ENCODE data around the gene ZNF502. TPM values are rescaled to one million over a fixed set of nuclear protein-coding genes. Genes with fewer than 3 reads are reported as not detected.

Gene ZNF502
- total and polyA plus RNA-seq, 2 of the 8 experiments (the other 6 are each of a cell fraction or from before 2014, with no cell fraction given), result 1.5 to 3.8 TPM

GRCh38 chr3:44674211-44674610 is 38.2 kb upstream of the ZNF502 start:
- Histone ChIP-seq H3K56ac (replicated peaks; ENCODE audit: insufficient read length, low read depth, low read length) (no peak overlapping the region), H2AFZ (ENCODE audit: low read length) (no peak overlapping the region), H2AK5ac (ENCODE audit: low read depth, low read length) (no peak overlapping the region), H3K9ac (replicated peaks in 1 of 4; ENCODE audit: extremely low read depth in 1 of 4, low read depth in 3 of 4, low read length in 3 of 4) (no peak overlapping the region), H2BK15ac (ENCODE audit: low read length) (no peak overlapping the region), H3K4ac (replicated peaks; ENCODE audit: insufficient read length, low read depth, low read length) (no peak overlapping the region), H4K8ac (ENCODE audit: extremely low read depth, insufficient read depth, low read length) (no peak overlapping the region), H3K27ac (ENCODE audit: low read depth, low read length) (no peak overlapping the region), H3K27me3 (replicated peaks in 1 of 4; ENCODE audit: control insufficient read depth in 3 of 4, extremely low read depth in 1 of 4, insufficient read depth in 3 of 4, low read length in 3 of 4) (no peaks in the 10 kb centered on the region), H4K91ac (replicated peaks; ENCODE audit: insufficient read length, low read length) (no peak overlapping the region), H2BK5ac (ENCODE audit: low read depth, low read length) (no peak overlapping the region), H4K20me1 (replicated peaks in 1 of 2; ENCODE audit: control insufficient read depth in 1 of 2, insufficient read depth in 2 of 2, low read length in 2 of 2) (no peaks in the 10 kb centered on the region), H3K4me1 (replicated peaks in 1 of 4; ENCODE audit: control insufficient read depth in 3 of 4, insufficient read depth in 4 of 4, low read length in 3 of 4) (no peaks in the 10 kb centered on the region), H3K18ac (ENCODE audit: extremely low read depth, low read length) (no peak overlapping the region), H3K23ac (ENCODE audit: insufficient read length) (no peak overlapping the region), H3K79me1 (ENCODE audit: low read depth, low read length) (no peaks in the 10 kb centered on the region), H3K14ac (ENCODE audit: insufficient read length) (no peak overlapping the region), H3K4me3 (ENCODE audit: extremely low read depth in 1 of 4, insufficient read depth in 2 of 4, low read depth in 3 of 4, low read length in 4 of 4) (no peak overlapping the region), H3K36me3 (ENCODE audit: control insufficient read depth in 2 of 4, insufficient read depth in 4 of 4, low read length in 3 of 4) (no peaks in the 10 kb centered on the region), H3K23me2 (ENCODE audit: low read depth, low read length) (no peaks in the 10 kb centered on the region), H2BK12ac (ENCODE audit: low read depth, low read length) (no peak overlapping the region), H3K9me3 (ENCODE audit: insufficient read depth in 2 of 2, low read depth in 1 of 2, low read length in 1 of 2) (peaks cover 13 to 30% of the 10 kb centered on the region in 2 experiments; a peak in 3 of 4 replicates), H3K79me2 (ENCODE audit: control insufficient read depth in 1 of 2, insufficient read depth in 2 of 2, low read length in 2 of 2) (no peaks in the 10 kb centered on the region), H2BK20ac (ENCODE audit: low read length) (no peak overlapping the region), H3K4me2 (ENCODE audit: insufficient read depth in 1 of 2, low read depth in 2 of 2, low read length in 2 of 2) (no peak overlapping the region), H2BK120ac (replicated peaks; ENCODE audit: low read depth, low read length) (no peak overlapping the region), H4K5ac (ENCODE audit: insufficient read length, low read depth, low read length) (no peak overlapping the region)
- DNase-seq (ENCODE audit: low read depth in 1 of 2, low spot score in 2 of 2), result no peak
- CTCF ChIA-PET (ENCODE audit: partially characterized antibody), result interaction anchor here (1.2 kb wide), 2 partner anchors 13 to 17 kb away, joined by 3 to 4 read pairs; no protein-coding TSS in a partner anchor
- no peak for FAIRE-seq
- 37% methylated on average over 2 of the region's 2 CpGs; no CpG with 5 or more reads in 1 of the 2 experiments for WGBS, 2 experiments (ENCODE audit: extremely low coverage in 1 of 2, insufficient coverage in 1 of 2, insufficient read length in 1 of 2, insufficient replicate concordance in 2 of 2, low coverage in 1 of 2, low lambda C conversion rate in 2 of 2, missing lambda C conversion rate in 1 of 2)
- TF ChIP-seq SIX5 (IDR thresholded peaks at IDR 0.05; ENCODE audit: low read depth, low read length) (no peak), CHD1 (IDR thresholded peaks at IDR 0.05; ENCODE audit: low read depth, low read length) (no peak), HDAC6 (IDR thresholded peaks at IDR 0.05; ENCODE audit: low read depth, low read length) (no peak), SUZ12 (IDR thresholded peaks at IDR 0.05; ENCODE audit: low read length) (no peak), POU5F1 (IDR thresholded peaks at IDR 0.05; ENCODE audit: low read depth, low read length) (no peak), PHF8 (conservative IDR thresholded peaks at IDR 0.05; ENCODE audit: low read depth, low read length) (no peak), ATF3 (IDR thresholded peaks at IDR 0.05; ENCODE audit: insufficient read depth, low read depth, low read length) (no peak), EZH2 (IDR thresholded peaks at IDR 0.05; ENCODE audit: low read depth, low read length, severe bottlenecking) (no peak), TEAD4 (IDR thresholded peaks at IDR 0.05; ENCODE audit: low read depth, low read length) (no peak), EP300 (IDR thresholded peaks at IDR 0.05; ENCODE audit: borderline replicate concordance in 1 of 2, low read depth in 2 of 2, low read length in 2 of 2) (no peak), FOSL1 (IDR thresholded peaks at IDR 0.05; ENCODE audit: insufficient read depth, low read depth, low read length) (no peak)
- POLR2A ChIA-PET (ENCODE audit: partially characterized antibody), result interaction anchor here (0.9 to 1.2 kb wide), 2 partner anchors 9 to 11 kb away, joined by 3 read pairs; no protein-coding TSS in a partner anchor

Data from H1 (cell line).